ENCODE results near the gene SHISA9.
"Not testable (repeated sequence)": the region's sequence is repeated elsewhere in the genome, so short reads cannot be mapped to it uniquely, and the experiment has no call there.

Gene SHISA9

GRCh38 chr16:12901597-12902461 is at the start of gene SHISA9:
TSS of gene SHISA9 (plus strand) at chr16:12901598.
- DNase-seq = no peak

DNA sequence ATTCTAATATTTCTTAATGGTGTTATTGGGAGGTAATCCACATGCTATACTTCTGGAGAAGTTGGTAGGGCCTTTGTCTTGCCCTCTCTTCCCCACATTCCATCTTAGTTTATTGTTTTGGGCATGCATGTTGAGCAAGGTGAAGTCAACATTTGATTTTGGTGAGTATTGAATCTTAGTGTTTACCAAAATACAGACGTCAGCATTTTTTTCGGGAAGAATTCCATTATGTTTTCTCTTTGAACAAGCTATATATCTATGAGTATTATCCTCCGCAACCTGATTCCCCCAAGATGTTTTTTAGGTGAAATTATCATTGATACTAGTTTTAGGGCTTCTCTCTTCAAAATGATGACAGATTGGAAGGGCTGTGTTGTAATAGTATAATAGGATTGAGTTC is 47.4 kb upstream of the SHISA9 start:
- no peak for DNase-seq

DNA sequence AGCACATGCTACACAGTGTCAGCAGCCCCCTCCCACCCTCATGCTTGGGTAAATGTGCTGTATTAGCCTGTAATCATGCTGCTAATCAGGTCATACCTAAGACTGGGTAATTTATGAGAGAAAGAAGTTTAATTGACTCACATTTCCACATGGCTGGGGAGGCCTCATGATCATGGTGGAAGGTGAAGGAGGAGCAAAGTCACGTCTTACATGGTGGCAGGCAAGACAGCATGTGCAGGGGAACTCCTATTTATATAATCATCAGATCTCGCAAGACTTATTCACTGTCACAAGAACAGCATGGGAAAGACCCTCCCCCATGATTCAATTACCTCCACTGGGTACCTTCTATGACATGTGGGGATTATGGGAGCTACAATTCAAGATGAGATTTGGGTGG is 44.0 kb upstream of the SHISA9 start:
- DNase-seq = not testable (repeated sequence)

- DNase-seq = no peak
These were observed 39.1 kb upstream of the SHISA9 start for GRCh38 chr16:12862327-12862726.

DNA sequence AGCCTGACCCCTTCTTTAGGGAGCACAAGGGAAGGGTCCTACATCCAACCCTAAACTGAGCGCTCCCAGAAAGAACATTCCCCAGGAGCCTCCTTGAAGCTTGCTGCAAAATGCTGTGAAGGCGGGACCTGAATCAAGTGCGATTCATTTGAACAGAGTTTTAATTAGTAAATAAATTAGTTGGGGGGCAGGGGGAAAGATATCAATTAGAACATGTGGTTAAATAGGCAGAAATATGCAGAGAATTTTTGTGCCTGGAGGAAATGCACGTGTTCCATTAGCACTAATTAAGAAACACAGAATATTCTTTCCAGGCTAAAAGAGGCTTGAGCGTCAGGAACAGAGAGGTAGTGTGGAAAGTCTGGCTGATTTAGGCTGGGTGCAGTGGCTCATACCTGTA is 38.5 kb upstream of the SHISA9 start:
- no peak for DNase-seq

DNA sequence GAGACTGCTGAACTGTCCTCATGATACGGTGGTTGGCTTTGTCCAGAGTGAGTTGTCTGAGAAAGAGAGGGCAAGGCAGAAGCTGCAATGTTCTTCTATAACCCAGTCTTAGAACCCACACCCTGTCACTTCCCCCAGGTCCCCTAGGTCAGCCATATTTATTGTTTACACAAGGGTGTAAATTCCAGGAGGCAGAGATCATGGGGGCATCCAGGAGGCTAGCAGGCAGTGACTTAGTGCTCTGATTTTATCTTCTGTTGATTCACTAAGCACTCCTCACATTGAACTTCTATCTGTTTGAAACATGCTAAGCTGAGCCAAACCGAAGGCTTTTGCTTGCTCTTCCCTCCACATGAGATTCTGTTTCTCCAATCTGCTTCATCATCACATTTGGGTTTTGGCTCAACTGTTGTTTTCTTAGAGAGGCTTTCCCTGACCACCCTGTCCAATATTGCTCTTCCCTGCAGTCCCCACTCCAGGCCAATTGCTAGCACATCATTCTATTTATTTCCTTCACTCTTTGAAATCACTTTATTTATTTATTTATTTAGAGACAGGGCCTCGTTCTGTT is 34.3 kb upstream of the SHISA9 start:
- DNase-seq = no peak

DNA sequence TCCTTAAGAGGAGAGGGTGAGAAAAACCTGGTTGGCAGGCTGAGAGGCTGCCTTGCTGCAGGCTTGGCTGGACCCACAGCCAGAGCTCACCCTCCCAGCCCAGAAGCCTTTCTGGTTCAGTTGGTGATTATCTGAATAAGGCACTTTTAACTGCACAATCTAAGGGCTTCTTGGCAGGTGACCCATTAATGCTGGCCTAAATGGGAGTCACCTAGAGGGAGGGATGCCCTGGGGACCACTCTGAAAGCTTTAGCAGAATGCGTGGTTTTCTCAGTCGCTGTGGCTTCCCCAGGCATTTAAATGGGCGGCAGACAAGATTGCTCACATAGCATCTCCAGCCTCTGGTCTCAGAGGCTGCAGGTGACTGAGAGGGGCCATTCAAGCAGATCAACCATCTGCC is 33.2 kb upstream of the SHISA9 start:
- no peak for DNase-seq

DNA sequence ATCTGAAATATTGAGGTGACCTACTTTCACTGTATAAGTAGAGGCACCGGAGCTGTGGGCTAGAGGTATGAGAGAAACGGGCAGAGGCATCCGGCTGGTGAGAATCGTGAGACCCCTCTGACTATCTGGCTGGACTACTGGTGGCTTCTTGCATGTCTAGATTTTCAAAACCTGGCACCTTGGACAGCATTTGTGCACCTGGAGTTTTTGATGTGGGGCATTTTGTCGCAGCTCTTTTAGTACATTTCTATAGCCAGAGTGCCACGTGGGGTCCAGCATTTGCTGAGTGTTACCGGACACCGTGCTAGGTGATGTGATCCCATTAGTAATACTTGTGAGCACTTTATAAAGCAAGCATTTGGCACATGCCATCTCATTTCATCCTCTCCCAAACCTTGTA is 32.6 kb upstream of the SHISA9 start:
- no peak for DNase-seq

DNA sequence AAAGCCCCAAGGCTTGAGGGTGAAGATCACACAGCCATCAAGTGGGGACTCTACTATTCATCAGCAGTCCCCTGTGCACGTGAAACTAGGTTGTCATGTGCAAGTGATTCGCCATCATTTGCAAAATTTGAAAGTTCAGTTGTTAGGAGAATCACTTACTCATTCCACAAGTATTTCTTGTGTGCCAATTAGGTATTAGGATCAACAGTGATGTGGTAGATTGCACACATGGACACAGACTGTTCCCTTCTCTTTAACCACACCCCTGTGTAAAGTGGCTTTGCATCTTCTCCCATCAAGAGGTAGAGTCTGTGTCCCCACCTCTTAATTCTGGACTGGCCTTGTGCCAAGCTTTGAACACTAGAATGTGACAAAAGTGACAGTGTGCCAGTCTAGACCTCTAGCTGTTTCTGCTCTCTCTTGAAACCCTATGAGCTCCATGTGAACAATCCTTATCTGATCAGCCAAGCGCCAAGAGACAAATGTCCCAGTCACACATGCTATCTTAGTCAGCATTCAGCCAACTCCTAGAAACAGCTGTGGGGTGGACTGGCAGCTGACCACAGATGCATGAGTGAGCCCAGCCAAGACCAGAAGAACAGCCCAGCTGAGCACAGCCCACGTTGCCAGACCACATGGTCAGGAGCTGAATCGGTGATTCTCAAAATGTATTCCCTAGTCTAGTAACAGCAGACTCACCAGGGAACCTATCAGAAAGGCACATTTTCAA is 31.5 kb upstream of the SHISA9 start:
- no peak for DNase-seq

DNA sequence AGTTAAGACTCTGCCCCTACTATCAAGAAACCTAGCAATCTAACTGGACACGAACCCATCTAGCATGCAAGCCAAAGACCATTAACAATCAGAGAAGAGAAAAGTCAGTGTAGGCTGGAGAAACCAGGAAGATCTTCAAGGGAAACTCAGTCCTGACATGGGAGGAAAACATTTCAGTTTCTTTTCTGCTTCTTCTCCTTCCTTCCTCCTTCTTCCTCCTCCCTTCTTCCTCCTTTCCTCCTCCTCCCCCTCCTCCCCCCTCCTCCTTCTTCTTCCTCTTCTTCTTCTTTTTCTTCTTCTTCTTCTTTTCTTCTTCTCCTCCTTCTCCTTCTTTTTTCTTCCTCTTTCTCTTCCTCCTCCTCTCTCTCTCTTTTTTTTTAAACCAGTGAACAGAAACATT is 29.6 kb upstream of the SHISA9 start:
- DNase-seq = no peak

GRCh38 chr16:12874186-12874585 is 27.2 kb upstream of the SHISA9 start:
- DNase-seq = no peak

DNA sequence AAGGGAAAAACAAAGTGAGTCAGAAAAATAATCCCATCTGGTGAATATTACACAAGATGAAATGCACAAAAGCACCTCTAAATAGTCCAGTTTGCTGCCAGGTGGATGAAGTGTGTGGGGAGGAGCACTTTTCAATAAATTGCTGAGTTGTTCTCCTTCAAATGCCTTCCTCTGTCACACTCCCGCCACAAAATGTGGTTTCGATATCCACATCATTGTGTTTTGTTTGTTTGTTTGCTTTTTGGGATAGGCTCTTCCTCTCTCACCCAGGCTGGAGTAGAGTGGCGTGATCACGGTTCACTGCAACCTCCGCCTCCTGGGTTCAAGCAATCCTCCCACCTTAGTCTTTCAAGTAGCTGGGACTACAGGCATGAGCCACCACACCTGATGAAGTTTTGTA is 24.6 kb upstream of the SHISA9 start:
- no peak for DNase-seq

- DNase-seq = no peak
These were observed 22.4 kb upstream of the SHISA9 start for GRCh38 chr16:12878973-12879372.

DNA sequence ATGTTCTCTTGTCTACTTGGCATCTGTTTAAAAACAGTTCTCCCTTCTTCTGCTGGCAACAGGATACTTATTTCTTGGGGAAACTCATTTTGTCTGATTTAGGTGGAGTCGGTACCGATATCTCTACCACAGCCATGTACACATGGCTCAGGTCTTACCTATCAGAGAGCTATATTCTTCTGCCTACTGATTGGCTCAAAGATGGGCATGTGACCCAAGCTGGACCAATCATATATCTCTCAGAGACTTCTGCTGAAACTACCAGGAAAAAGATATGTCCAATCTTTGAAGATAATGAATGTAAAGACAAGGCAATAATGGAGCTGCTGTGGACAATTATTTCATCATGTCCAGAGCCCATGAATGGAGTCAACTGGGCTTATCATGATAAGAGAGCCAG is 21.6 kb upstream of the SHISA9 start:
- no peak for DNase-seq

DNA sequence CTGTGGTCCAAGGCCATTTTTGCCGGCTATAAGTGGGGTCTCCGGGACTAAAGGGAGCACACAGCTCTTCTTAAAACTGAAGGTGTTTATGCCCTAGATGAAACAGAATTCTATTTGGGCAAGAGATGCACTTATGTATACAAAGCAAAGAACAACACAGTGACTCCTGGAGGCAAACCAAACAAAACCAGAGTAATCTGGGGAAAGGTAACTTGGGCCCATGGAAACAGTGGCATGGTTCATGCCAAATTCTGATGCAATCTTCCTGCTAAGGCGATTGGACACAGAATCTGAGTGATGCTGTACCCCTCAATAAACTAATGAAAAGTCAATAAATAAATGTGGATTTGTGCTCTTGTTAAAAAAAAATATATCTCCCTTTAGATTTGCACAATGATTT is 20.2 kb upstream of the SHISA9 start:
- DNase-seq = no peak

DNA sequence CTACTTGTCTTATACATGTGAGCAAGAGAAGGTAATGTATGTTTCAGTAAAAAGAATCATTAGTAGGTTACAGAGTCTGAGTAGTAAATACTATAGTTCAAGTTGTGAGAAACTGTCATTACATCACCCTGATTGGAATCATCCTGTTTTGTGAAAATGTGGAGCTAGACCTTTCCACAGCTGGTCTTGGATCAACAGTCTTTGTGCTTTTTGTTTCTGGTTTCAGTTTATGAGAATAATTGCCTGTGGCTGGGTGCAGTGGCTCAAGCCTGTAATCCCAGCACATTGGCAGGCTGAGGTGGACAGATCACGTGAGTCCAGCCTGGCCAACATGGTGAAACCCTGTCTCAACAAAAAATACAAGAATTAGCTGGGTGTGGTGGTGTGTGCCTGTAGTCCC is 19.7 kb upstream of the SHISA9 start:
- DNase-seq = no peak

DNA sequence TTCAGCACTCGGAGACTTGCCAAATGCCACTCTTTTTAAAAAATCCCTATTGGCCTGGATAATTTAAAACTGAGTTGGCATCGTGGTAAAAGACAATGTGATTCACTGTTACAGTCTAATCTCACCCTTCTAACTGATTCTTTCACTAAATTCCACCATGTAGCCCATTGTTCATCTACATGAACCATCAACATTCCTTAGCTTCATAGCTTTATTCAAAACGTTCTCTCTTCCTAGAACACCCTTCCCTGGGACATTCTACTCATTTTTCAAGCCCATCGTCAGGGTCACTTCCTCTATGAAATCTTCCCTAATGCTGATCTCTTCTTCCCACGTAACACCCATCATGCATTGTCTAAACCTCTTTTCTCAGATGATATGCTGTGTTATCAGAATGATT is 15.7 kb upstream of the SHISA9 start:
- DNase-seq = no peak

GRCh38 chr16:12891836-12892235 is 9.6 kb upstream of the SHISA9 start:
- no peak for DNase-seq

DNA sequence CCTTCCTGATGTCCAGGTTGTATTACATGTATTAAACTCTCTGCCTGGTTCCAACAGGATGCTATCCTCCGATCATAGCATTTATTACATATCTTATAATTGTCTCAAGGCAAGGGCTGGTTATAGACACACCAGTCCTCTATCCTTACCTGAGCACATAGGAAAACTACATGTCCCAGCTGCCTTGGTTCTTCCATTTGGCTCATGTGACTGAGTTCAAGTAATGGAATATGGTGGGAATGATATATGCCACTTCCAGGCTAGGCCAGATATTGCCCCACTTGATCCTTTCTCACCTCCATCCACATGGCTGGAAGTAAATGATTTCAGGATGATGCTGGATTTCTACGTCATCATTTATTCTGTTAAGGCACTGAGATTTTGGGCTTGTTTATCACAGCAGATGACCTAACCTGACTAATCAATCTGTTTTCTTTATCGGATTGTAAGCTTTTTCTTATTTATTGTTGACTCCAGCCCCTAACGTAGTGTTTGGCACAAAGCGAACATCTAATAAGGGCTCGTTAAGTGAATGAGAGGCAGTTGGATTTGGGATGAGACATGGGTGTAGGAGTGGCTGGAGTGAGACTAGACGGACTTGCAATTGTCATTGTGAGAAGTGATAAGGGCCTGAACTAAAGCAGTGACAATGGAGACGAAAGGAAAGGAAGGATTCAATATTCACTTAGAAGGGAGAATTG is 8.2 kb upstream of the SHISA9 start:
- no peak for DNase-seq

GRCh38 chr16:12896562-12896961 is 4.8 kb upstream of the SHISA9 start:
- DNase-seq = no peak

GRCh38 chr16:12898551-12898950 is 2.8 kb upstream of the SHISA9 start:
- DNase-seq = no peak

- DNase-seq = no peak
These were observed 1.8 kb upstream of the SHISA9 start for GRCh38 chr16:12899529-12900143.

- no peak for DNase-seq
These were observed 1.2 kb upstream of the SHISA9 start for GRCh38 chr16:12900156-12900555.

Measured in stimulated activated CD4-positive, alpha-beta T cell treated with anti-CD3 and anti-CD28 coated beads, Interleukin-1b, Interleukin-23, amount 100 ng/mL, for 48 hours (primary cell).